AG10803 (cell line): ENCODE results near the gene NDUFB6.
A peak's percentile ranks its signal among the peaks of the same experiment; 100 is the strongest.
"Not testable (repeated sequence)": the region's sequence is repeated elsewhere in the genome, so short reads cannot be mapped to it uniquely, and the experiment has no call there.

Source experiments
- DNase-seq: peaks from one replicate; pipeline ENCODE4 v3.0.0; 2010; ENCODE audit warnings: low read depth
- H3K4me3 ChIP-seq: 2 replicates; pipeline ENCODE4 v1.5.1; 2011; ENCODE audit warnings: mild to moderate bottlenecking, low read length, control low read depth
- TF ChIP-seq, protein P1 (sequence below): conservative IDR thresholded peaks from 2 replicates; pipeline ENCODE4 v1.5.1; 2011; ENCODE audit warnings: mild to moderate bottlenecking, low read length, control low read depth, inconsistent platforms

The NDUFB6 gene

DNA sequence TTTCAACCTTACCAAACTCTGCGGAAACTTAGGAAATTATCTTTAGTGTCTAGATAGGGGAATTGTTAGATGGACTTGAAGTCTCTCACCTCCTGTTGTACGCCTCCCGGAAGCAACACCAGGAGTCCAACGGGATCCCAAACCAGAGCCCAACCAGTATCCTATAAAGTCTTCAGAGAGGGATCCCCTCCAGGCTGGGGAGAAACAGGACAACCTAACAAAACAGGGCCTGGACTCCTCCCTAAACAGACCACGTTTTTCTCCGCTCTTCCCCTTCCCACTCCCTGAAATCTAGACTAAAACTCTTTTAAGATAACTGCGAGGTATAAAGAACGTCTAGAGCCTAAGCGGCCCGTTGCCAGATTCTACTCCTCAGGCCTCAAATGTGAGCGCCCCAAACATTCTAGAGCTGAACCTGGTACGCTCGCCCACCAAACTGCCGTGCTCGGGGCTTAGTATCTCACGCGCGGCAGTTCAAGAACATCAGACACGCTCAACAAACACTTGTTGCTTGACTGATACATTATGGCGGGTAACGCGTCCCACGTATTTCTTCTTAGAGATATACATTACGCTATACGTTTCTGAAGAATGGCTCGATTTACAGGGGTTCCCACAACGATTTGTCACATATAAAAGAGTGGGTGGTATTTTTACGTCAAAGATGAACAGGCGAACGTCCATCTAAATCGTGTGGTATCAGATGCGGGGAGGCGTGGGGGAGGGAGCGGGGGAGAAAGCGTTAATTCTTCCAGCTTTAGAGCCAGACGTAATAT is 21.5 kb downstream of the NDUFB6 start:
- TF ChIP-seq, protein P1, sequence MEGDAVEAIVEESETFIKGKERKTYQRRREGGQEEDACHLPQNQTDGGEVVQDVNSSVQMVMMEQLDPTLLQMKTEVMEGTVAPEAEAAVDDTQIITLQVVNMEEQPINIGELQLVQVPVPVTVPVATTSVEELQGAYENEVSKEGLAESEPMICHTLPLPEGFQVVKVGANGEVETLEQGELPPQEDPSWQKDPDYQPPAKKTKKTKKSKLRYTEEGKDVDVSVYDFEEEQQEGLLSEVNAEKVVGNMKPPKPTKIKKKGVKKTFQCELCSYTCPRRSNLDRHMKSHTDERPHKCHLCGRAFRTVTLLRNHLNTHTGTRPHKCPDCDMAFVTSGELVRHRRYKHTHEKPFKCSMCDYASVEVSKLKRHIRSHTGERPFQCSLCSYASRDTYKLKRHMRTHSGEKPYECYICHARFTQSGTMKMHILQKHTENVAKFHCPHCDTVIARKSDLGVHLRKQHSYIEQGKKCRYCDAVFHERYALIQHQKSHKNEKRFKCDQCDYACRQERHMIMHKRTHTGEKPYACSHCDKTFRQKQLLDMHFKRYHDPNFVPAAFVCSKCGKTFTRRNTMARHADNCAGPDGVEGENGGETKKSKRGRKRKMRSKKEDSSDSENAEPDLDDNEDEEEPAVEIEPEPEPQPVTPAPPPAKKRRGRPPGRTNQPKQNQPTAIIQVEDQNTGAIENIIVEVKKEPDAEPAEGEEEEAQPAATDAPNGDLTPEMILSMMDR, result no peak
- peak overlapping the region; percentile 85 for H3K4me3 ChIP-seq
- peak; percentile 46 for DNase-seq

DNA sequence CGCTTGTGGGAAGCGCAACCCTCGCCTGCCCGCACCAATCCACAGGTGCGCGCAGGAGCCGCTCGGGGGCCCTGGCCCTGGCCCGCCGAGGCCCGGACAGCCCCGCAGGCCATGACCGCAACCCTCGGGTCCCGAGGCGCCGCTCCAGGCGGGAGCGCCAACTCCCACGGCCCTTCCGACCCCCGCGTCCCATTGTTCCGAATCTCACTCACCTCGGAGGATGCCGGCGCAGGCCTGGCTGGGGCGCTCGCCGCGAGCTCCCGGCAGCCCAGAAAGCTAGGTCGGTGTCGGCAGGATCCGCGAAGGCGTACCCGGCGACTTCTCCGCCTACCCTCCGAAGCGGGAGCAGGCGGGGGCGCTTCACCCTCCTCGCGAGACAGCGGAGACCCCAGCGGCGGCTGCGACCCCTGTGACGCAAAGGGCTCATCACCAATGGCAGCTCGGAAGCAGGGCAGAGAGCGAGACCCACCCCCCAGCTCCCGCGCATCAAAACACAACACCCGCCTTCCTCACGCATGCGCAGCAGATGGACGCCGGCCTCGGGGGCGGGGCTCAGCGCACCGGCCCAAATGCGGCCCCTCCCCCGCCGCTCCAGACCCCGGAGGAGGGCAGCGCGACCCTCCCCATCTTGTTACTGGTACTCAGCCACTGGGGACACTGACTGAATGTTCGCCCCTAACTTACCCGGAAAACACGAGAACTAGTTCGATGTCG is 22.2 kb downstream of the NDUFB6 start:
- TF ChIP-seq, protein P1, result no peak; the same call in 1 of the 2 replicates
- peak overlapping the region; percentile 85 for H3K4me3 ChIP-seq
- peak; percentile 86 for DNase-seq

DNA sequence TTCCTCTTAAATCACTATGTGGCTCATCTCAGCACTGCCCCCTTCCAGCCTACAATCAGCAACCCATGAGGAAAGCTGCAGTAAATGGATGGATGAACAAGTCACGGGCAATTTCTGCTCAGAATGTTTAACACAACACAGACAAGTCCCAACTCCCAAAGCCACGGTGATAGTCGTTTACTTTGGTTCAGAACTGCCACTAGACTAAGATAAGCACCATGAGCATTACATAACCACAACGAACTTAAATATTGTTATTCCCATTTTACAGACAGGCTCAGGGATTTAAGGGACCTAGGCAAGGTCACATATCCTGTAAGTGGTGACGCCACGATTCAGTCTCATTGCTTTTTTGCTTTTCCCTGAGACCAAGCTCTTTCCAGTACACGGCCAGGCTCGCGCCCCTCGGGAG is 22.8 kb downstream of the NDUFB6 start:
- H3K4me3 ChIP-seq, result peak overlapping the region; percentile 85
- DNase-seq, result peak; percentile 24
- TF ChIP-seq, protein P1, result peak; percentile 21; the same call in 1 of the 2 replicates

DNA sequence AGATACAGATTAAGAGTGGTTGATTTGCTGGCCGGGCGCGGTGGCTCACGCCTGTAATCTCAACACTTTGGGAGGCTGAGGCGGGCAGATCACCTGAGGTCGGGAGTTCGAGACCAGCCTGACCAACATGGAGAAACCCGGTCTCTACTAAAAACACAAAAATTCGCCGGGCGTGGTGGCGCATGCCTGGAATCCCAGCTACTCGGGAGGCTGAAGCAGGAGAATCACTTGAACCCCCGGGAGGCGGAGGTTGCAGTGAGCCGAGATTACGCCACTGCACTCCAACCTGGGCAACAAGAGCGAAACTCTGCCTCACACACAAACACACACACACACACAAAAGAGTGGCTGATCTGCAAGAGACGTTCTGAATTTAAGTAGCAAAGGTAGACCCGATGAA is 24.7 kb downstream of the NDUFB6 start:
- not testable (repeated sequence) for H3K4me3 ChIP-seq, DNase-seq

DNA sequence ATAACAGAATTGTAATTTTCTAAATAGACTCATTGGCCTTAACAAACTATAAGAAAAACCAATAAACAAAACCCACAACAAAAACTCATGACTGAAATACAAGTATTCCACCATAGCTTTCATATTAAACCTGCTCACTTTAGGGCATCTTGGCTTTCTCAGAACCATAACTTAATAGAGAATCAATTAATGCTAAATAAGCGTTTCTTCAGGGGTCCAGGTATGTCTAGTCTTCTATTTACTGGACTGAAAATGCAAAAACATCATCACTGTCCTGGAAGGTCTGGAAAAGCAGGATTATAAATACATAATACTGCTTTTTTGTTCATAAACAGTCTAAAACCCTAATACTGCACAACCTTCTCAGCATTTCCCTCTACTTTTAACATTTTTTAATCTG is 27.1 kb downstream of the NDUFB6 start:
- DNase-seq, result no peak
- TF ChIP-seq, protein P1, result no peak

DNA sequence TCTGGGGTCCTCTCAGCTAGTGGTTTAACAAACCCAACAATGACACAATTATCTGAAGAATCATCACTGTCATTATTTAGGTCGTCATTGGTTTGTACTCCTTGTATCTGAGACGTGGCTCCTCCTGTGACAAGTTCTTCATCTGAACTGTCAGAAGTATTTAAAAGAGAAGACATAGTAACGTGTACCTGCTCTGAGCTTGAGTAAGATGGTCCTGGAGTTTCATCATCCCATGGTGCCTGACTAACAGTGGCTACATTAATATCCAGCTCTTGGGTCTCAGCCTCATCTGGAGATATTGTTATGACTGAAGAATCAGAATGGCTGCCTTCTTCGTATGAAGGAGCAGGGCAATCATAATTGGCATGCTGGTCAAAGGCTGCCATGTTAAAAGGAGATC is 29.9 kb downstream of the NDUFB6 start:
- no peak for DNase-seq
- TF ChIP-seq, protein P1, result no peak
- H3K4me3 ChIP-seq, result no peak overlapping the region

More for the DNA sequence above, 27.1 kb downstream of the NDUFB6 start:
- no peak overlapping the region for H3K4me3 ChIP-seq

DNA sequence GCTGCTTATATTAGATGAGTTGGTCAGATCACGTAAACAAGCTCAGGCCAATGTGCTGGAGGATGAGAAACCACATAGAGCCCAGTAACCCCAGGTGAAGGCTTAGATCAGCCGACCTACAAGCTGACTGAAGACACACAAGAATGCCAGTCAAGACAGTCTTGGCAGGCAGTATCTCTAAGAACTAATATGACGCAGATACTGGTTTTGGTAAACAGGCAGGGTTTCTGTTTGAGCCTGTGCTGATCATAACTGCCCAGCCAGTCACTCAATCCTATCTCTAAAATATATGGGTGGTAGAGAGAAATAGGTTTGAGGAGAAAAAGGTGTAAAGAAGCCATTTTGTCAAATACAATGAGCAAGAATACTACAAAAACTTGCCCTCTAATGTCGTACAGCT is 39.1 kb downstream of the NDUFB6 start:
- no peak for DNase-seq
- H3K4me3 ChIP-seq, result no peak overlapping the region
- TF ChIP-seq, protein P1, result no peak
